ENCODE measurements around the gene TMPRSS11A. TPM values are rescaled to one million over a fixed set of nuclear protein-coding genes. Genes with fewer than 3 reads are reported as not detected.

Gene TMPRSS11A
- total and polyA plus RNA-seq, 2 donors (not counting 3 experiments of a cell fraction or from before 2014, with no cell fraction given) = not detected

- Histone ChIP-seq H3K9me1 (replicated peaks; ENCODE audit: control insufficient read depth, extremely low read depth, insufficient read depth, low read length) (no peaks in the 10 kb centered on the region), H3K27ac (ENCODE audit: insufficient read depth, low read depth, low read length) (no peak overlapping the region), H3K4me1 (ENCODE audit: control insufficient read depth, extremely low read depth, insufficient read depth, low read length) (no peaks in the 10 kb centered on the region), H3K9ac (replicated peaks; ENCODE audit: extremely low read depth, insufficient read depth, low read length) (no peak overlapping the region), H3K4me2 (ENCODE audit: insufficient read depth, low read length) (no peak overlapping the region), H3K79me2 (ENCODE audit: control insufficient read depth, insufficient read depth, low read length) (no peaks in the 10 kb centered on the region), H3K9me3 (replicated peaks; ENCODE audit: control insufficient read depth, insufficient read depth, low read length) (no peaks in the 10 kb centered on the region), H3K4me3 (replicated peaks in 1 of 3; ENCODE audit: insufficient read depth in 1 of 3, low read depth in 1 of 3, low read length in 3 of 3) (no peak overlapping the region), H3K36me3 (ENCODE audit: control insufficient read depth in 2 of 2, extremely low read depth in 1 of 2, insufficient read depth in 2 of 2, low read length in 2 of 2) (no peaks in the 10 kb centered on the region), H4K20me1 (replicated peaks; ENCODE audit: control insufficient read depth, extremely low read depth, insufficient read depth, low read length) (no peaks in the 10 kb centered on the region), H2AFZ (ENCODE audit: low read depth, low read length) (no peak overlapping the region), H3K27me3 (ENCODE audit: control insufficient read depth in 2 of 2, insufficient read depth in 2 of 2, low read length in 2 of 2) (no peaks in the 10 kb centered on the region)
- no peak for TF ChIP-seq CTCF (IDR thresholded peaks at IDR 0.05; ENCODE audit: extremely low read depth in 1 of 2, insufficient read depth in 1 of 2, low read depth in 1 of 2, low read length in 2 of 2)
- TF ChIP-seq JUN (IDR thresholded peaks at IDR 0.05; ENCODE audit: borderline replicate concordance, insufficient read depth, insufficient read length, low read depth) = no peak
- no peak for TF ChIP-seq FOS (IDR thresholded peaks at IDR 0.05; ENCODE audit: borderline replicate concordance, insufficient read depth, low read length)
- TF ChIP-seq POLR2AphosphoS5 (IDR thresholded peaks at IDR 0.05; ENCODE audit: insufficient read depth, low read depth, low read length) = no peak
- no peak for TF ChIP-seq EZH2 (IDR thresholded peaks at IDR 0.05; ENCODE audit: borderline replicate concordance, low read depth, low read length, severe bottlenecking)
- TF ChIP-seq MYC (IDR thresholded peaks at IDR 0.05; ENCODE audit: low read depth, low read length) = no peak
- TF ChIP-seq POLR2A (IDR thresholded peaks at IDR 0.05; ENCODE audit: low read depth, low read length) = no peak
- no peak for TF ChIP-seq MAX (IDR thresholded peaks at IDR 0.05; ENCODE audit: insufficient read depth, insufficient read length)
- no peak for TF ChIP-seq GATA2 (IDR thresholded peaks at IDR 0.05; ENCODE audit: insufficient read depth, insufficient read length, low read depth, low read length)
- ChIA-PET POLR2A (no interaction called here), CTCF (interaction anchor here (0.7 kb wide), 1 partner anchor 65 kb away, joined by 3 read pairs; no protein-coding TSS in a partner anchor)
- DNase-seq (ENCODE audit: low read depth, low spot score) (no peak), FAIRE-seq (no peak)
- intact Hi-C loops (cut with micrococcal nuclease) = no loop called here
- no TSS peak for BruUV-seq (replicated peaks)
- dilution Hi-C loops (cut with MboI; ENCODE audit: extremely low pct_ligation_motif_present, low sequenced_read_pairs) = no loop called here
Observed at GRCh38 chr4:67983333-67983732, 20.0 kb upstream of the TMPRSS11A start.

All from endothelial cell of umbilical vein (primary cell).